ENCODE data around the gene LCP2.

DNA sequence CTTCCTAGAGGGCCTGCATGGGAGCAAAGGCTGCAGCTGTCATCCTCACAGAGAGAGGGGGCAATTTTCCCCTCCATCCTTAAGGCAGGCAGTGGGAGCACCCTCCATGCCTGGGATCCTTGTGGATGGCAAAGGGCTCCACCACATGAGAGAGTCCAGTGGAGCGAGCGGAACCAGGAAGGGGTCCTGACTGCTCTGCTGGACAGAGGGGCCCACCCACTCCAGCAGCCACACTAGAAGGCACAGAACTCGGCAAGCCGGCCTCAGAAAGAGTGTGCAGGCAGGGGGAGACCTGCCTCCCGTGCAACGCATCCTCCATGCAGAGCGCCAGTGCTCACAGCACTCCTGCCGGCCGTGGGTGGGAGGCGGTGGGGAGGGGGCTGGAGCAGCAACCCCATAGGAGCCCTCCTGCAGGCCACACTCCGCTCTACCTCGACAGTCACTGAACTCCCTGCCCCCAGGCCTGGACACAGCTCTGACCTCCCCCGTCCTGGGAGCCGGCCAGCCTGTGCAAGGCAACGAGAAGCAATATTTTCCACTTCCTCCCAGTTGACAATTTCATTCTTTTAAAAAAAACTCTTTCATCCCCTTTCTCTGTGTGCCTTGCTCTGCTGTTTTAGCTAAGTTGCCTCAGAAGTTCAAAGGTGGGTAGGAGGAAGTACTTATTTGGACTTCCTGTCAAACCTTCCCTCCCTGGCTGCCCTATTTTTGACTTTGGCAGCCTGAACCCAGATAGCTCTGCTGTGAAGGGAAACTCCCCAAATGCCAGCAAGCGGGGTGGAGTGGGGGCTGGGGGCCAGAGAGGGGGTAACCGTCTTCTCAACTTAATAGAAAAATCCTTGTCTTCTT lies 5.3 kb upstream of the LCP2 start:
- TF ChIP-seq, protein P1, sequence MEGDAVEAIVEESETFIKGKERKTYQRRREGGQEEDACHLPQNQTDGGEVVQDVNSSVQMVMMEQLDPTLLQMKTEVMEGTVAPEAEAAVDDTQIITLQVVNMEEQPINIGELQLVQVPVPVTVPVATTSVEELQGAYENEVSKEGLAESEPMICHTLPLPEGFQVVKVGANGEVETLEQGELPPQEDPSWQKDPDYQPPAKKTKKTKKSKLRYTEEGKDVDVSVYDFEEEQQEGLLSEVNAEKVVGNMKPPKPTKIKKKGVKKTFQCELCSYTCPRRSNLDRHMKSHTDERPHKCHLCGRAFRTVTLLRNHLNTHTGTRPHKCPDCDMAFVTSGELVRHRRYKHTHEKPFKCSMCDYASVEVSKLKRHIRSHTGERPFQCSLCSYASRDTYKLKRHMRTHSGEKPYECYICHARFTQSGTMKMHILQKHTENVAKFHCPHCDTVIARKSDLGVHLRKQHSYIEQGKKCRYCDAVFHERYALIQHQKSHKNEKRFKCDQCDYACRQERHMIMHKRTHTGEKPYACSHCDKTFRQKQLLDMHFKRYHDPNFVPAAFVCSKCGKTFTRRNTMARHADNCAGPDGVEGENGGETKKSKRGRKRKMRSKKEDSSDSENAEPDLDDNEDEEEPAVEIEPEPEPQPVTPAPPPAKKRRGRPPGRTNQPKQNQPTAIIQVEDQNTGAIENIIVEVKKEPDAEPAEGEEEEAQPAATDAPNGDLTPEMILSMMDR (conservative IDR thresholded peaks at IDR 0.05; ENCODE audit: low read length): peak; percentile 19; the same call in 1 of the 2 replicates
- TF ChIP-seq EZH2phosphoT487 (IDR thresholded peaks at IDR 0.05; ENCODE audit: borderline replicate concordance): no peak

Data from Loucy (cell line).